Measurements from ENCODE around the gene SLC5A6.
A peak's percentile ranks its signal among the peaks of the same experiment; 100 is the strongest.
"Not testable (repeated sequence)": the region's sequence is repeated elsewhere in the genome, so short reads cannot be mapped to it uniquely, and the experiment has no call there.

SLC5A6 gene

GRCh38 chr2:27204566-27204965 is 7.5 kb downstream of the SLC5A6 start:
- no peak for DNase-seq (ENCODE audit: low spot score)

DNA sequence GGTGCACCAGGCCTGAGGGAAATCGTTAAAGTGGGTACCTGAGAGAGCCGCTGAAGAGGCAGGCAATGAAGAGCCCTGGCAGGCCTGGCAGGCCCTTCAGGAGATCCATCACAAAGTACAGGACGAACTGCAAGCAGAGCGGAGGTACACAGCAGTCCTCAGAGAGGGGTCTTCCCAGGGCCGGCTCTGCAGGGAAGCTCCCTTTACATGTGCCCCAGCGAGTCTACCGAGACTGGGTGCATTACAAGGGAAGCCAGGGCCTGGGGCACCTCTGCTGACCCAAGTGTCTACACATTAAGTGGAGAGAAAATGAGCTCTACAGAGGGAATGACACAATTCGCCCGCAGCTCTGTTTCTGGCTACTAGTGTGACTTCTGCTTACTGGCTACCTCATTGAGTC is 8.3 kb downstream of the SLC5A6 start:
- DNase-seq (ENCODE audit: low spot score), result no peak

DNA sequence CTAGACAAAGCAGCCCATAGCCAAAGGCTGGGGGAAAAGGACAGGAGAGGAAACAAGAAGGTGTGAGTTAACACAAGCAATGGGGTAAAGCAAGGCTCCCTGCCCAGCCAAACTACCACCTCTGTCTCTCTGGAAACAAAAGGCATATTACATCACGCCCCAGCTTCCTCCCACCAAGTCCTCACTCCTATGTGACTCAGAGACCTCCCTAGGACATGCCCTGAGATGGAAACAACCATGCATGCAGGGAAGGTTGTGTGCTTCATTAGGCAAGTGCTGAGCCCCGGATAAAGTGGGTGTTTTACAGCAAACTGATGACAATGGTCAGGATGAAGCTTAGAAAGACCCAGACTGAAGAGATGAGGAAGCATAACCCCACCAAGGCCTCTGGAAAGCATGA is 9.2 kb downstream of the SLC5A6 start:
- DNase-seq (ENCODE audit: low spot score), result no peak

GRCh38 chr2:27201675-27202074 is 10.4 kb downstream of the SLC5A6 start:
- DNase-seq (ENCODE audit: low spot score), result no peak

GRCh38 chr2:27199241-27199640 is 12.8 kb downstream of the SLC5A6 start:
- no peak for DNase-seq (ENCODE audit: low spot score)

GRCh38 chr2:27198627-27199026 is 13.4 kb downstream of the SLC5A6 start:
- no peak for DNase-seq (ENCODE audit: low spot score)

DNA sequence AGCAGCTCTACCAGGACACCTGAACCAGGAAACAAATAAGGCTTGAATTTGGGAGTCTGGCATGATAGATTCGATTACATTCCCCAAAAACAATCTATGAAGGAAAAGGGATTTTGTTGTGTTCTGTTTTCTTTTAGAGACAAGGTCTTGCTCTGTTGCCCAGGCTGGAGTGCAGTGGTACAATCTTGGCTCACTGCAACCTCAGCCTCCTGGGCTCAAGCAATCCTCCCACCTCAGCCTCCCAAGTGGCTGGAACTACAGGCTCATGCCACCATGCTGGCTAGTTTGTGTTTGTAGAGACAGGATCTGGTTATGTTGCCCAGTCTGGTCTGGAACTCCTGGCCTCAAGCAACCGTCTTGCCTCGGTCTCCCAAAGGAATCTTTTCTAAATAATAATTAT is 14.0 kb downstream of the SLC5A6 start:
- DNase-seq (ENCODE audit: low spot score), result not testable (repeated sequence)

GRCh38 chr2:27195799-27196198 is 16.3 kb downstream of the SLC5A6 start:
- DNase-seq (ENCODE audit: low spot score), result not testable (repeated sequence)

GRCh38 chr2:27194538-27195354 is 17.3 kb downstream of the SLC5A6 start:
- DNase-seq (ENCODE audit: low spot score), result no peak

- DNase-seq (ENCODE audit: low spot score), result peak; percentile 34
These were observed 20.8 kb downstream of the SLC5A6 start for GRCh38 chr2:27191070-27191829.

DNA sequence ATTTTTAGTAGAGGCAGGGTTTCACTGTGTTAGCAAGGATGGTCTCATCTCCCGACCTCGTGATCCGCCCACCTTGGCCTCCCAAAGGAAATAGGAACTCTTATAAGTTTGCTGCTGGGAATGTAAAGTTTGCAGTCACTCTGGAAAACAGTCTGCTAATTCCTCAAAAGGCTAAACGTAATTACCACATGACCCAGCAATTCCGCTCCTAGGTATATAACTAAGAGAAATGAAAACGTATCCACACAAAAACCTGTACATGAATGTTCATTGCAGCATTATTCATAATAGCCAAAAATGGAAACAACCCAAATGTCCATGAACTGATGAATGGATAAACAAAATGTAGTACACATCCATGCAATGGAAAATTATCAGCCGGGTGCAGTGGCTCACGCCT is 22.1 kb downstream of the SLC5A6 start:
- DNase-seq (ENCODE audit: low spot score), result no peak

GRCh38 chr2:27186613-27187345 is 25.3 kb downstream of the SLC5A6 start:
- DNase-seq (ENCODE audit: low spot score), result no peak

- DNase-seq (ENCODE audit: low spot score), result no peak
These were observed 26.6 kb downstream of the SLC5A6 start for GRCh38 chr2:27185331-27186026.

DNA sequence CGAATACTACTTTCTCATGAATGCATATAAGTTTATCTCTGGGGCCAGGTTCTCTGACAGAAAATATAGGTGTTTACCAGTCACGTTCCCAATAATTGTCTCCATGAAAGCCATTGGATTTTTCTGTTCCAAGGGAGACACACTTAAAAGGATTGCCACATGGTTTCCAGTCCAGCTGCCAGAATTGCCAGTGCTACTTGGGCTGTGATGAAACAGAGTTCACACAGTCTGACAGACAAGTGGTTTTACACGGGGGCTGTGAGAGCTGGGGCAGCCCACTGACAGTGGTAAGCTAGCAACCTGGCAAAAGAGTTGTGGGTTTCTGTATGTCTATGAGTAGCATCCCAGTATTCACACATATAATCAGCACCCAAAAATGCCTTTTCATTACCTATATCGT is 28.0 kb downstream of the SLC5A6 start:
- no peak for DNase-seq (ENCODE audit: low spot score)

GRCh38 chr2:27182346-27182745 is 29.7 kb downstream of the SLC5A6 start:
- no peak for DNase-seq (ENCODE audit: low spot score)

GRCh38 chr2:27179344-27180000 is 32.6 kb downstream of the SLC5A6 start:
- no peak for DNase-seq (ENCODE audit: low spot score)

GRCh38 chr2:27178469-27178868 is 33.6 kb downstream of the SLC5A6 start:
- no peak for DNase-seq (ENCODE audit: low spot score)

GRCh38 chr2:27177441-27178351 is 34.4 kb downstream of the SLC5A6 start:
- no peak for DNase-seq (ENCODE audit: low spot score)

DNA sequence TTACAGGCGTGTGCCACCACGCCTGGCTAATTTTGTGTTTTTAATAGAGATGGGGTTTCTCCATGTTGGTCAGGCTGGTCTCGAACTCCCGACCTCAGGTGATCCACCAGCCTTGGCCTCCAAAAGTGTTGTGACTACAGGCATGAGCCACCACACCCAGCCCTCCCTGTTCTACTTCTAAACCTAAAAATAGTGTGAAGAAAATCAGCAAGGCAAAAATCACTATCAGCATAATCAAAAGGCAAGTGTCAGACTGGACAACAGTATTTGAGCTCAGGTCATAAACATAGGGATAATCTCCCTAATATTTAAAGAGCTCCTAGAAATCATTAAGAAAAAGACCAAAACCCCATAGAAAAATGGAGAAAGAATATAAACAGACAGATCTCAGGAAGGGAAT is 36.3 kb downstream of the SLC5A6 start:
- DNase-seq (ENCODE audit: low spot score), result not testable (repeated sequence)

GRCh38 chr2:27175330-27175729 is 36.7 kb downstream of the SLC5A6 start:
- no peak for DNase-seq (ENCODE audit: low spot score)
